CD4-positive, alpha-beta T cell treated with Interferon gamma for 1 hour (primary cell): Measurements from ENCODE around the gene CCDC124.
"Not testable (repeated sequence)": the region's sequence is repeated elsewhere in the genome, so short reads cannot be mapped to it uniquely, and the experiment has no call there.

Source experiments
- DNase-seq: peaks from one replicate; pipeline ENCODE4 v3.0.0-alpha.2; 2020

CCDC124 gene

GRCh38 chr19:17932485-17933338, at the start of gene CCDC124:
Gene CCDC124, plus strand, starts transcription at chr19:17933015. Its CDS starts 3,406 bp downstream, at chr19:17936421.
- peak; percentile 93 for DNase-seq

- DNase-seq: no peak
These were observed 49.0 kb upstream of the CCDC124 start for GRCh38 chr19:17883627-17884410.

- no peak for DNase-seq
These were observed 46.3 kb upstream of the CCDC124 start for GRCh38 chr19:17886515-17886914.

GRCh38 chr19:17887221-17887620, 45.6 kb upstream of the CCDC124 start:
- not testable (repeated sequence) for DNase-seq

GRCh38 chr19:17888260-17888659, 44.6 kb upstream of the CCDC124 start:
- no peak for DNase-seq

- no peak for DNase-seq
These were observed 43.1 kb upstream of the CCDC124 start for GRCh38 chr19:17889609-17890214.

GRCh38 chr19:17893766-17894165, 39.0 kb upstream of the CCDC124 start:
- no peak for DNase-seq

- no peak for DNase-seq
These were observed 30.1 kb upstream of the CCDC124 start for GRCh38 chr19:17902701-17903100.

GRCh38 chr19:17908244-17908643, 24.6 kb upstream of the CCDC124 start:
- no peak for DNase-seq

- no peak for DNase-seq
These were observed 23.6 kb upstream of the CCDC124 start for GRCh38 chr19:17909003-17909732.

GRCh38 chr19:17910791-17911360, 21.9 kb upstream of the CCDC124 start:
- no peak for DNase-seq

- no peak for DNase-seq
These were observed 16.7 kb upstream of the CCDC124 start for GRCh38 chr19:17915940-17916593.

GRCh38 chr19:17918151-17918550, 14.7 kb upstream of the CCDC124 start:
- DNase-seq: not testable (repeated sequence)

GRCh38 chr19:17919122-17919521, 13.7 kb upstream of the CCDC124 start:
- DNase-seq: not testable (repeated sequence)

GRCh38 chr19:17920527-17920926, 12.3 kb upstream of the CCDC124 start:
- no peak for DNase-seq

- DNase-seq: no peak
These were observed 10.7 kb upstream of the CCDC124 start for GRCh38 chr19:17922138-17922537.

GRCh38 chr19:17926044-17926443, 6.8 kb upstream of the CCDC124 start:
- no peak for DNase-seq

GRCh38 chr19:17929056-17929455, 3.8 kb upstream of the CCDC124 start:
- DNase-seq: no peak

GRCh38 chr19:17931532-17932191, 1.2 kb upstream of the CCDC124 start:
- no peak for DNase-seq

- DNase-seq: no peak
These were observed 757 bp downstream of the CCDC124 start for GRCh38 chr19:17933414-17934129.

- no peak for DNase-seq
These were observed 3.6 kb downstream of the CCDC124 start for GRCh38 chr19:17936379-17936778.
